SKM-1 (cell line): ENCODE results near the gene NIN.
A peak's percentile ranks its signal among the peaks of the same experiment; 100 is the strongest.

Source experiments
- DNase-seq: peaks from one replicate; lab custom pipeline; 2025; ENCODE audit not compliant: unreplicated experiment; lab: John Stamatoyannopoulos, UW

NIN gene

DNA sequence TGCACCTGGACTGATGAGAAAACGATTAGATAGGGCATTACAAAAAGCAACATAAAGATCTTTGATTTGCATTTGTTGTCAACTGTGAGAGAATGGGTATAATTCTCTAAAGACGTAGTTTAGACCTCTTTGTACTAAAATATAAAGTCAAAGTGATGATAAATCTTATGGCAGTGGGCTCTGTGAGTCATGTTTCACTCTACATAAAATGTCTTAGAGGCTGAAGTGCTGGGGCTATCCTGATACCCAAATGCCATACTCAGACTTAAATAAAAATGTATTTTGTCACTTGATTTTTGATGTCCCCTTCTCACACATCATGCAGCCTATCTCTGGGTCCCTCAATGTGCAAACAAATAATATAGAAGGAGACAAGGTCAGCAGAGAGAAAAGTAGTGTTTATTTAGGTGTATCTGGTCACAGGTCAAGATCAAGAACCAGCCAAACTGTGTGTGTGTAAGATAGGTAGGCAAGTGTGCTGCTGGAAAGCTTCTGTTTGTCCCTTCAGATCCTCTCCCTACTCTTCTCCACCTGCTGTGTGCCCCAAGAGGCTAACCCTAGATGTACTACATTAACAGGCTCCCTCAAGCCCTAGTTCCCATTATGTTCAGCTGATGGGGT is 7.0 kb upstream of the NIN start:
- no peak for DNase-seq

DNA sequence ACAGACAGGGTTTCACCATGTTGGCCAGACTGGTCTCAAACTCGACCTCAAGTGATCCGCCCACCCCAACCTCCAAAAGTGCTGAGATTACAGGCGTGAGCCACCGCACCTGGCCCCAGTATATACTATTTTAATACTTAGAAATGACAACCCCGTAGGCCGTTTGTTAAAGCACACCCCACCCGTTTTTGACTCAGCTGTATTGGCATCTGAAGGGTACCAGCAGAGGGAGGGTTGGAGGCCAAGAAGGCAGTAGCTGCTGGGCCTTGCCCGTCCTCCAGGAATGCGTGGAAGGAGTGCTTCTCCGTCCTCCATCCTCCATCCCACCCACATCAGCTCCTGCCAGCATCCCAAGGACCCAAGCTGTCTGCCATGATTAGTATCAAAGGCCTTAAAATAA is 6.3 kb upstream of the NIN start:
- DNase-seq: no peak

DNA sequence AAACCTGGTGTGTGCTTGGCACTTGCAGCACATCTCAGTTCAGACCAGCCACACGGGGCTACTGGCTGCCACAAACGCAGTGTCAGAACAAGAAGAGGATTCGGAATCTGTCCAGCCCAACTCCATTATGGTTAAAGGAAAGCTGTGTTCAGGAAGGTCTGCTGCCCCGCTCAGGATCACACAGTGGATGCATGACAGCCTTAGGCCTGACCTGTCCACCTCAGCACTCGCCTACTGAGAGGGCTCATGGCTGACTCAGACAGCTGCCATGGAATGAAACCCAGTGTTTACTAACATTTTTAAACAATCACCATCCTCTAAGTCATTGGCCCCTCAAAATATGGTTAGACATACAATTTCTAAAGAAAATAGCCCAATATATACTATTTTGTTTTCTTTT is 5.6 kb upstream of the NIN start:
- no peak for DNase-seq

DNA sequence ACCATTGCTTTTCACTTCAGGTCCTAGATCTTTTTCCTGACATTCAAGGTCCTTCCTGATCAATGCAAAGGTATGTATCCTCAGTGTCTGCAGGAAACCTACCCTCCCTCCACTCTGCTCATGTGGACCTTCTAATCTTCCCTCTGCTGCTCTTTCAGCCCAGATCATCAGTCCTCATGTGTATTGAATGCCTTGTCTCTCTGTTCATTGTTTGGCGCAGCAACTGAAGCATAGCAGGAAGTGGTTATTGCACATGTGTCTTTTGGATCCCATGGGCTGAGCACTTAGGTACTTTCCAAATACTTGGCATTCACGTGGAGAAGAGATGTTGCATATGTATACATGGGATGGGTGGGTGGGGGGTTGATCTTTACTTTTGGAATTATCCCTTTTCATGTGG is 4.3 kb upstream of the NIN start:
- peak; percentile 1 for DNase-seq

DNA sequence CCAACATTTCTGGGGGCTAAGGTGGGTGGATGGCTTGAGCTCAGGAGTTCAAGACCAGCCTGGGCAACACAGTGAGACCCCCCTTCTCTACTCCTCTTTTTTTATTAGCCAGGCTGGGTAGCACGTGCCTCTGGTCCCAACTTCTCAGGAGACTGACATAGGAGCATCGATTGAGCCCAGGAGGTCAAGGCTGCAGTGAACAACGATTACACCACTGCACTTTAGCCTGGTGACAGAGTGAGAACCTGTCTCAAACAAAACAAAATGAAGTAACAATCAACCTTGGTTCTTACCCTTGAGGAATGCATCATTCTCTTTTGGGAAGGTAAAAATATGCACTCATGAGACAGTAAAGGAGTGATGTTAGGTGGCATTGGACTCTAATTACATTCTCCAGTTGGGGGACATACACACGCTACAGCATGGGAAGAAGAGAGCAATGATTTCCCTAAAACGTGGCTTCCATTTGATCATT is 3.9 kb upstream of the NIN start:
- DNase-seq: no peak

DNA sequence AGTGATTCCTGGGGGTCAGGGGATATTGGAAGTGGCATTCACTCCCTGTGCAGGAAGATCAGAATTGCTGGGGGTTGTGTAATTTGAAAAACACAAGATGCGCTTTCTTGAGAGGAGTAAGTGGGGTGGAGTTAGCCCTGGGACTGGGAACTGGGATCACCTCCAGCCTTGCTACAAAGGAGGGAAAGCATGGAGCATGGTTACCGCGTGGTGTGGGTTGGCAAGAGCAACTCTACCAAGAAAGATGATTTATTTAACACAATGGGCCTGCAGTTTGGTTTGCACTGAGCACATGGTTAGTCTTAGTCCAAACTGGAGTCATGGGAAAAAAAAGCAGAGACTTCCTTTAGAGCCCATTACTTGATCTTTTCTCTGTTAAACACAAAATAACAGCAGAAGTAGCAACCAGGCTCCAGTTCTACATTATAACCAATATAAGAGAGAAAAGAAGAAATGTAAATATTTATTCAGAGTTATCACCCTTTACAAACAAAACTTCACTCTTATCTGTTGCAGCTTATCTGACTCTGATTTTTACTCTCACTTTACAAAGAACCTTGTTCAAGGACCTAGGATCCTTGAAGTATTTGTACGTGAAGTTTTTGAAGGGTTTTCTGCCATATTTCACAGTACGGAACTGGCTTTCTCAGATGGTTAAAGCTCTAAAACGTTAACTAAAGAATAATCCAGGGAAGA is 2.1 kb upstream of the NIN start:
- no peak for DNase-seq

DNA sequence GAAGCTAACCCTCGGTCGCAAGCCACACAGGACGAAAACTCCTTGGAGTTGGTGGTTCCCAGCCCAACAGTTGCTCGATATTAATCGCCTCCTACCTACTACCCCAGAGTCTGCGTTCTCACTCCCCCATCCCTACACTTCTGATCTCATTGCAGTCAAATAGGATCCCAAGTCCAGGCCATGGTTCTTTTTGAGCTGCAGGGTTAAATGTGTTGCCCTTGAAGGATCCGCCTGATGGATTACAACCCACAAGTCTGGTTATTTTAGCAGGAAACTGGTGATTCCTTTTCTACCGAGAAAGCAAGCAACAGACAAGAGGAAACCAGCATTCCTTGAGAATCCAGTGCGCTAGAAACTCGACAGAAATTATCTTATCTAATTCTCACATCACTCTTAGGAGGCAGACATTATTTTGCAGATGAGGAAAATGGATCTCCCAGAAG is 785 bp upstream of the NIN start:
- no peak for DNase-seq

DNA sequence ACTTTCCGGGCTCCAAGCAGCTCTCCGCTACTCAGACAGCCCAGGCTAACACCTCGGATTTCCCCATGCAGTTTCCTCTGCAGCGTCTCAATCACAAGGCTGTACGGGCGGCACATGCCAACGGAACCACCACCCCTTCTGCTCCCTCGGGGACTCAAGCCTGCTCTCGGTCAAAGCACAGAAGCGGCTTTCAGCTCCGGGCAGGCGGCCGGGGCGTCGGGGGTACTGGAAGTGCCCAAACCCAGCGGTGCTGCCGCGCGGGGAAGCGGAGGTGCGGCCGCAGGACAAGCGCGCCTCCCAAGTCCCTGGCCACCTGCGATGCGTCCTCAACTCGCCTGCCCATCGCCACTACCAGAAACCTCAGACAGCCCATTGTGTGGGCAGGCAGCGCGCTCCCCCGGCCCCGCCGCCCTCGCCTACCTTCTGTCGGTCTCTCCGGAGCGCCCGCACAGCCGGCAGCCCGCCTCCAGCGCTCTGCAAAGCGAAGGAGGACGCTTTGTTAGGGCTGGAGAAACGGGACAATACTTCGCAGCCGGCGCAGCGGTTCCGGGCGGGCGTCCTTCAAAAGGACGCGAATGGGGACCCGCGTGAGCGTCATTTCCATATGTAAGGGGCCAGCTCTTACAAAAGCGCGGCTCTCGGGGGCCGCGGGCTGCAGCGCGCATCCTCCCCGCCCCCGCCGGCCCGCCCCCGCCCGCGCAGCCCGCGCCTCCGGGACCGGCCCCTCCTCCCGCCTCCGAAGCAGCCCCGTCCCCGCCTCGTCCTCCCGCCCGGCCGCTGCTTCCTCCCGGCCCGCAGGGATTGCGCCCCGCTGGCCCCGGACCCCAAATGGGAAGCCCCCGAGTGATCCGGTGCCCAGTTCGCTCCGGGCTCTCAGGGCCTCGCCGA is 674 bp downstream of the NIN start:
- peak; percentile 0 for DNase-seq

DNA sequence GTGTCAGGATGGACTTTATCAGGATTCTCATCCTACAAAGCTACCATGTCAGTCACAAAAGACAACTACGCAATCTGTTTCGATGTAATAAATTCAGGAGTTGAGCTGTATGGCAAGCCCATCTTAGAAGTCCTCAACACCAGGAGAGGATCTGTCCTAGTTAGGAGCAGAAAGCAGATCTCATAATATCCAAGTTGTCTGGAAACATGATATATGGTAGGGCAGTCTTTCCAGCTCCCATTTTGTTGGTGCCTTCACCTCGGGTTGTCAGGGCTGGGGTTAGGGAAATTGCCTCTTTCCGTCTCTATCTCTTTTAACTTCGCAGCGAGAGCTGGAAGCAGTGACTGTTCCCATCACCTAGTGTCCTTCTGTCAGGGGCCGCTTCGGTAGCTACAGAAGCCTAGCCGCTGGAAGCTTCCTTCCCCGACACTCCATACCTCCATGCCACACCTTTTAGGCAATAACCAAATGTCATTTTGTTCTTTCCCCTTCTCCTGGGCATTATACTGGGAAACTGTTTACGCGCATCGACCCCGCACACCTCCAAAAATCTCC is 1.4 kb downstream of the NIN start:
- DNase-seq: no peak

DNA sequence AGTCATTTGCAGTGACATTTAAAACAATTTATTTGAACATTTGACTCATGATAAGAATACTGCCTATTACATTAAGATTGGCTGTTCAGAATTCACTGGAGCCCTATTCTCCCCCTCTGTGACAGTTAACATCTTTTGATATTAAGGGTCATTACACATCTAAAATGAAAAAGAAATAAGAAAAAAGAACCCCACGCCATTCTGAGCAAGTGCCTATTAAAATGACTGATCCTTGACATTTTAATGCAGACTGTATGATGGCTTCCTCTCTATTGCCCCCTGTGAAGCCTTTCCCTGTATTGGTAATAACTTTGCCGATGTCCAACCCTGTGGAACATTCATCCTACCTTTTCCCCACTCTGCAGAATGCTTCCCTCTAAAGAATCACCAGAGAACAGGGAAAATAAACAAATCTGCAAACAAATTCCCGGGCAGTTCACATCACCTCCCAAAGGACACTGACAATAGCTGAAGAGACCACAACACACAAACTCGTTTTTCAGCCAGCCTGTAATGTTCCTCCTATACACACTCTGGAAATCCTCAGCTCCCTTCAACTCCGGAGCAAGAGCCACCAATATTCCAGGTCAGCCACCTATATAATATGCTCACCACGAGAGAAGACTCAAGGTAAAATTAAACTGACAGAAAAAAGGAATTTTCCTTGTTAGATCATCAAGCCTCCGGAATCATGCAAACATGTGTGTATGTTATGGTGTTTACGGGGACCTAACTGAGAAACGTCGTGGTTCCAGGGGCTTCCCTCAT is 2.1 kb downstream of the NIN start:
- DNase-seq: no peak

DNA sequence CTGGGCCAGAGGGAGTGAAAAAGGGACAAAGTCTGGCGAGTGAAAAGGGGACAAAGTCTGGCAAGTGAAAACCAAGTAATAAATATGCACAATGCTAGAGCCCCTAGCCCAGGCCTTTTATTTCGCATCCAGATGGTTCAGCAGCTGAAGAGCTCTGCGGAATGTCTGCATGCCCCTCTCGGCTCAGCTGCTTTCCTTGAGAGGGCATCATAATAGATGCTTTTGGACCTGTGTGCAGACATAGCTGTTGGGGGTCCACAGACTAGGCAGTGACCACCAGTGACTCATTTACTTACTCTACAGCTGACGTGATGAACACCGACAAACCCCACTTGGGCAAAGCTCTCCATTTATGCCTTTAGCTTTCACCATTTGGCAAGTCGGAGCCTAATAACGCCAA is 4.3 kb downstream of the NIN start:
- DNase-seq: no peak

DNA sequence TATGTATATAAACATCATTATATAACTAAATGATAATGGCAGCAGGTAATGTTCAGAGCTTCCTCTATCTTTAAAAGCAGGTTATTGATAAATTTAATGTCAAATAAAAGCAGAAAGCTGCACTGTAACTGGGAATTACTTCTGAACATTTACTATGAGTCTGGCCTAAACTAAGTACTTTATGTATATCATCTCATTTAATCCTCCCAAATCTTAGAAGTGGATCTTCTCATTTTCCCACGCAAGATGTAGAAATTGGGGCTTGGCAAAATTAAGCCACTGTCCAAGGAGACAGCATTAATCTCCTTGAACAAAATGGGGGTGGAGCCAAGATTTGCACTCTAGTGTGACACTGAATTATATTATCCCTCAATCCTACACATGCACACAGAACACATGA is 5.7 kb downstream of the NIN start:
- no peak for DNase-seq

DNA sequence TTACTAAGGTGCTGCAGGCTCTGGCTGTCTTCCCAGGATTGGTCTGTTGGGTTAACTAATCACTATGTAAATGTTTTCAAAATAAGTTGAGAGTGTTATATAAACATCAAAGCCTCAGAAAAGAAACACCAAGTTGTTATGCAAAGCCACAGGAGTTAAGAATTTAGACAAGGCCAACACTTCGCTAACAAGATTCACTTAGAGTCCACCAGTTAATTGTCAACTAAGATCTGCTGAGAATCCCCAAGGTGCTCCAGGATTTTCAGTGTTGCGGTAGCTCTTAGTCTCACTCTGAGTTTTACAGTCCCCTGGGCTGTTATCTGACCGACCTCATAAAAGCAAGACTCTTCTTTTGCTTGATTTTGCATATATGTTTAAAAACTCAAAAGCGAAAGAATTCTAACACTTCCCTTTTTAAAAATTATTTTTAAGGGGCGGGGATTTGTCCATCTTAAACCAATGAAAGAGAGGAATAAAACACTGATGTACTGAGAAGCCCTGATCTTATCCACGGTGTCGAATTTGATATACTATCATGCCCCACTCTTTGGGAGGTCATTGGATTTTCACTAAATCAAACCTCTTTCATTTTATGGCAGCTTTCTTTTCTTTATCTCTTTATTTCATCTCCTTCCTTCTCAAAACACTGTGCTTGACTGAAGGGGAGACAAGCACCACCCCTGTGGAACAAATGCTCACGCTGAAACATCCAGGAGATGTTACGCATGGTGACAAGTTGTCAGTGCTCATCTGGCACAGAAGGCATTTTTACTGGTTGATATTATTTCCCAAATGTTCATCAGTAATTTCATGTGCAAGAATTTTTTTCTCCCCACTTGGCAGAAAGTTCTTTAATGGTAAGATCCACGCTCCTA is 7.0 kb downstream of the NIN start:
- no peak for DNase-seq

DNA sequence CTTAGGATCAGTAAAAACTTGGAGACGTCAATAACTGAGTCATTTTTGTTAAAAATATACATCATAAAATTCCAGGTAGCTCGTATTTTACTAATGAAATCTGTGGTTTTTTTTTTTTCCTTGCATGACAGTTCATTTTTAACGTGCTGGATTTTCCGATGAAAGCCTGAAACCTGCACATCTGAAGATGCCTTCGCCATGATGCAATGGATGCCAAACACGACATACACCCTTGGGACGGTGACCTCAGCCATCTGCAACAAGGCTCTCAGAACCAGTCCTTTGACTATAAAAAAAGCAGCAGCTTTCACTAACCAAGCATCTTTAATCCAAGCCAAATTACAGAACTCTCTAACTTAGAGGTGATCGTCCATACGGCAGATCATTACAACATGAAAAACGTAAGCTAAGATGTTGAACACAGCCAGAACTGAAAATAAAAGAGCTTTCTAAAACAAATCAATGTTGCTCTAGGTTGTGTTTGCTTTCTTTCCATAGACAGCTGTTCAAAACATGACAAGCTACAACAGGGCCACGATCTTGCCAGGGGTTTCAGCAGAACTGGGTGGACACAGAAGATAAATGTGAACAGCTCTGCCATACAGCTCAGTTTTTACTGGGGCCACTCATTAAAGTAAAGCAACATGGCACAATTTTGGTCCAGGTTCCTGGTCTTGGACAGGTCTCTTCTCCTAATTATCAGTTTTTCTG is 7.8 kb downstream of the NIN start:
- DNase-seq: no peak

DNA sequence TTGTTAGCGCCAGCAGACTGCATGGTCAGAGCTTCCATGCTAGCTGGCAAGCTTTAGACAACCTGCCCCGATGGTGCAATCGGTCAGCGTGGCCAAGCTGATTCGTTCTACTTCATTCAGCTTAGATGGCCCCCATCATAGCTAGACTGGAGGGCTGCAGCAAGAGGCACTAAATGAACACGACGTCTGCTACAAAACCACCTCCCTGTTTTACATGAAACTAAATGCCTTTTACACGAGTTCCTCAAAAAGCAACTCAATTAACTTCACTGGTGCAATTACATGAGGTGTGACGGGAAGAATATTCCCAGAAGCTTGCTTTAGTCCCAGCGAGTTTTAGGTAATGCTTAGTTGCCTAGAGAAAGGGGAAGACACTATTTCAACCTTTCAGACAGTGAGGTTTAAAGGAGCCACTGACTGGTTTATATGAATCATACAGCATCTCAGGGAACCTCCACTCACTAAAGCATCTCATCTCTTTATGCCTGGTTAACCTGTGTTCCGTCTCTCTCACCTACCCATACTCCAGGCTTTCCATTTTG is 8.4 kb downstream of the NIN start:
- peak; percentile 9 for DNase-seq

DNA sequence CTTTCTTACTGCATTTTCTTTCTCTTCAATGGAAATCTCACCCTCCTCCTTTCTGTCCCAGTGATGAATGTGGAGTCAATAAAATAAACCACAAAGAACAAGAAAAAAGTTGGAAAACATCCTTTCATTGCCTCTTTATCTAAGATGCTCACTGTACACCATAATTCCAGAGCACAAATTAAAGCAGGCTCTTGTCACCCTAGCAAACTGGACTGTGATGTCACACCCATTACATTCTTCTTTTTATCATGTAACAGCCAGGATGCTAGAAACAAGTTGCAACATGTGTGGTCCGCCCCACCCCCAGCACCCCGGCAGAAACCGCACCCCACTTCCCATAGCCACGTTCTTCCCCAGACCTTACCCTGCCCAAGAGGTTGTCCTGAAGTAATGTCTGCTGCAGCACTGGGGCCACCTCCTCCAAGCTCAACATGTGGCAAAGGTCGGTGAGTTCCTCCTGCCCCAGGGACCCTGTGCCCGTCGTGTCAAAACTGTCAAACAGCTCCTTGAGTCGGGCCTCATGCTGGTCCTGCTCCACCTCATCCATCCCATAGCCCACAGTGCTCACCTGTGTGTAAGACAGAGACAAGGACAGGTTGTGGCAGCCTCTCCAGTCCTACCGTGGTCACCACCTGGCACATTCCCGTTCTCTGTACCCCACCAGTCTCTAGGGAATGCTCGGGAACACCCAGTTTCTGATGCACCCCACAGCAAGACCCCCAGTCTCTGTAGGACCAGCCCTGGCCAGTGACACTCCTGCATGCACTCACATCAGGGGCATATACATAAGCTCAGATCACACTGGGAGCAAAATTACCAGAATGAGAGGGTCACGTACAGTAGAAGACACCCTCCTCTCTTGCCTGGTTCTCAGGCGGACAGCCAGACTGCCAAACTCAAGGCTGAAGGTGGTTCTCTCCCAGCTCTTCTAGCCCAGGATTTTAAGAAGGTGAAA is 9.2 kb downstream of the NIN start:
- peak; percentile 41 for DNase-seq

DNA sequence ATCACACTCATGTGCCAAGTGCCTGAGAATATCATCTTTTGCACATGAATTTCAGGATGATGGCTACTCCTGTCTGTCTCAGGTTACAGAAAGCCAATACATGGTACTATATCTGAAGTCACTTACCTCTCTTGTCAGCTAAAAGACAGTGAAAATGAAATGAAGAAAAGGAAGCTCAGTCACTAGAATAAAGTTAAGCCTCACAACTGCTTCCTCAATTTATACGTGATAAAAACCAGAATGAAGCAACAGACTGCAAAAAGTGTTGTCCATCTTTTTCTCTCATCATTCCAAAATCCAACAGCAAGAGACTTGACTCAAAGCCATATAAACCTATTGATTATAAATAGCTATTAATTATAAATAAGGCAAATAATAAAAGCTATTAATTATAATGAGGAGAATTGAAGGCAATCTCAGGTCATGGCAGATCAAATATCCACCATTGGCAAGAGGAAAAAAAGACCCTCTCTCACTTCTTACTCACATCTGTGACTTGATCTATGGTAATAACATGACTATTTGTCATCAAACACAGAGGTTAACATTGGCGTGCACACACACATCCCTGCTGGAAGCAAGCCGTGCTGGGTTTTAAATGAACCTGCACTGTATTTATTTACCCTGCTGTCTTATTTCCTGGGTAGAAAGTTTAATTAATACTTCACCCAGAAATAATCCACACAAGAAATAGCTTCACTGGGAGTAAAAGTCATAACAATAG is 10.0 kb downstream of the NIN start:
- DNase-seq: peak; percentile 10
